ENCODE data around the gene MAP2K1.
"Not testable (repeated sequence)": the region's sequence is repeated elsewhere in the genome, so short reads cannot be mapped to it uniquely, and the experiment has no call there.

Gene MAP2K1

GRCh38 chr15:66386204-66387123, at the start of gene MAP2K1:
Gene MAP2K1, plus strand, starts transcription at chr15:66386912. Its CDS starts 436 bp downstream, at chr15:66387348.
- peak; percentile 99 for DNase-seq

- not testable (repeated sequence) for DNase-seq
Measured at GRCh38 chr15:66348530-66348929, 38.2 kb upstream of the MAP2K1 start.

GRCh38 chr15:66356077-66356358, 30.7 kb upstream of the MAP2K1 start:
- DNase-seq: no peak

GRCh38 chr15:66356359-66357236, 30.1 kb upstream of the MAP2K1 start, which contains the start of gene TIPIN:
Gene TIPIN, minus strand, starts transcription at chr15:66356685. Its CDS starts 3,738 bp downstream, at chr15:66352947.
- DNase-seq: peak; percentile 96

- DNase-seq: no peak
Measured at GRCh38 chr15:66359740-66360139, 27.0 kb upstream of the MAP2K1 start.

GRCh38 chr15:66361745-66362460, 24.8 kb upstream of the MAP2K1 start:
- not testable (repeated sequence) for DNase-seq

- no peak for DNase-seq
Measured at GRCh38 chr15:66362776-66363175, 23.9 kb upstream of the MAP2K1 start.

- no peak for DNase-seq
Measured at GRCh38 chr15:66364944-66365528, 21.7 kb upstream of the MAP2K1 start.

- no peak for DNase-seq
Measured at GRCh38 chr15:66369773-66370651, 16.7 kb upstream of the MAP2K1 start.

- no peak for DNase-seq
Measured at GRCh38 chr15:66374179-66374578, 12.5 kb upstream of the MAP2K1 start.

- no peak for DNase-seq
Measured at GRCh38 chr15:66378814-66379430, 7.8 kb upstream of the MAP2K1 start.

- not testable (repeated sequence) for DNase-seq
Measured at GRCh38 chr15:66381376-66381775, 5.3 kb upstream of the MAP2K1 start.

GRCh38 chr15:66387163-66388042, 691 bp downstream of the MAP2K1 start:
- peak; percentile 19 for DNase-seq

- DNase-seq: no peak
Measured at GRCh38 chr15:66388043-66388363, 1.3 kb downstream of the MAP2K1 start.

- DNase-seq: no peak
Measured at GRCh38 chr15:66388576-66388975, 1.9 kb downstream of the MAP2K1 start.

GRCh38 chr15:66389098-66389858, 2.6 kb downstream of the MAP2K1 start:
- no peak for DNase-seq

GRCh38 chr15:66389859-66390381, 3.2 kb downstream of the MAP2K1 start:
- no peak for DNase-seq

- no peak for DNase-seq
Measured at GRCh38 chr15:66390678-66391077, 4.0 kb downstream of the MAP2K1 start.

GRCh38 chr15:66393037-66393436, 6.3 kb downstream of the MAP2K1 start:
- not testable (repeated sequence) for DNase-seq

Data from NCI-H1436 (cell line).